ENCODE measurements around the gene CFAP73.

DNA sequence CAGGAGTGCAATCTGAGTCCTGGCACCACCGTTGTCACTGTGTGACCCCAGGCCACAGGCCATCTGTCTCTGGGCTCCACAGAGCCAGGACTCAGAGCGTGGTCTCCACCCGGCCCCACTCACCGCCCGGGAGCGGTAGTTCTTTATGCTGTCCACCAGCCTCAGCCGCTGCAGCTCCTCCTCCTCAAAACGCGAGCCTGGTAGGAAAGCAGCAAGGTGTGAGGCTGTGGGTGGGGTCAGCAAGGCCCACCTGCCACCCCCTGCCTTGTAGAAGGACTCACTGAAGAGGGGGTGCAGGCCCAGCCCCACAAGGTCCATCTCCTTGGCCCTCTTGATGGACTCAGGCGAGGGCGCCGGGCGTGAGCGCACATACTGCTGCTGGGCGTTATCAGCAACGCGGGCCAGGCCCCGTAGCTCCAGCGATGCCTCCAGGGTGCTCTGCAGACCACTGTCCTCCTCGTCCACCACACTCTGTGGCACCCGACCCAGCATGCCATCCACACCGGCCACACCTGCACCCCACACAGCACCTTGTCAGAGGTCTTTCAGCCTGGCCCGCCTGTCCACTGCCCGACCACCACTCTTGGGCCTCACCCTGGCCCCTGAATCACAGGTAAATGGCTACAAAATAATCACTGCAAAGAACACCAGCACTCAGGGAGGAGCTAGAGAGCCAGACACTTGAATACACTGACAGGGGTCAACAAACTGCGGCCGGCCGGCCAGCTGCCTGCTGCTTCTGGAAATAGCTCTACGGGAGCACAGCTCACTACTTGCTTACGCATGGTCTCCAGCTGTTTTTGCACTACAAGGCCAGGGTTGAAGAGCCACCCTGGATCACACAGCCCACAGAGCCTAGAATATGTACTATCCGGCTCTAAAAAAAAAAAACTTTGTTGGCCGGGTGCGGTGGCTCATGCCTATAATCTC is 16.3 kb downstream of the CFAP73 start:
- TF ChIP-seq, protein P1, sequence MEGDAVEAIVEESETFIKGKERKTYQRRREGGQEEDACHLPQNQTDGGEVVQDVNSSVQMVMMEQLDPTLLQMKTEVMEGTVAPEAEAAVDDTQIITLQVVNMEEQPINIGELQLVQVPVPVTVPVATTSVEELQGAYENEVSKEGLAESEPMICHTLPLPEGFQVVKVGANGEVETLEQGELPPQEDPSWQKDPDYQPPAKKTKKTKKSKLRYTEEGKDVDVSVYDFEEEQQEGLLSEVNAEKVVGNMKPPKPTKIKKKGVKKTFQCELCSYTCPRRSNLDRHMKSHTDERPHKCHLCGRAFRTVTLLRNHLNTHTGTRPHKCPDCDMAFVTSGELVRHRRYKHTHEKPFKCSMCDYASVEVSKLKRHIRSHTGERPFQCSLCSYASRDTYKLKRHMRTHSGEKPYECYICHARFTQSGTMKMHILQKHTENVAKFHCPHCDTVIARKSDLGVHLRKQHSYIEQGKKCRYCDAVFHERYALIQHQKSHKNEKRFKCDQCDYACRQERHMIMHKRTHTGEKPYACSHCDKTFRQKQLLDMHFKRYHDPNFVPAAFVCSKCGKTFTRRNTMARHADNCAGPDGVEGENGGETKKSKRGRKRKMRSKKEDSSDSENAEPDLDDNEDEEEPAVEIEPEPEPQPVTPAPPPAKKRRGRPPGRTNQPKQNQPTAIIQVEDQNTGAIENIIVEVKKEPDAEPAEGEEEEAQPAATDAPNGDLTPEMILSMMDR (IDR thresholded peaks at IDR 0.05) = no peak
- no peak for TF ChIP-seq POLR2A (IDR thresholded peaks at IDR 0.05)

All from right lobe of liver (tissue), 4 donors.